Measurements from ENCODE around the gene COA8. TPM values are rescaled to one million over a fixed set of nuclear protein-coding genes. Genes with fewer than 3 reads are reported as not detected.
A peak's percentile ranks its signal among the peaks of the same experiment; 100 is the strongest.

The COA8 gene
- polyA plus RNA-seq, 3 donors, result 13.2 to 58.1 (median 52.3) TPM

DNA sequence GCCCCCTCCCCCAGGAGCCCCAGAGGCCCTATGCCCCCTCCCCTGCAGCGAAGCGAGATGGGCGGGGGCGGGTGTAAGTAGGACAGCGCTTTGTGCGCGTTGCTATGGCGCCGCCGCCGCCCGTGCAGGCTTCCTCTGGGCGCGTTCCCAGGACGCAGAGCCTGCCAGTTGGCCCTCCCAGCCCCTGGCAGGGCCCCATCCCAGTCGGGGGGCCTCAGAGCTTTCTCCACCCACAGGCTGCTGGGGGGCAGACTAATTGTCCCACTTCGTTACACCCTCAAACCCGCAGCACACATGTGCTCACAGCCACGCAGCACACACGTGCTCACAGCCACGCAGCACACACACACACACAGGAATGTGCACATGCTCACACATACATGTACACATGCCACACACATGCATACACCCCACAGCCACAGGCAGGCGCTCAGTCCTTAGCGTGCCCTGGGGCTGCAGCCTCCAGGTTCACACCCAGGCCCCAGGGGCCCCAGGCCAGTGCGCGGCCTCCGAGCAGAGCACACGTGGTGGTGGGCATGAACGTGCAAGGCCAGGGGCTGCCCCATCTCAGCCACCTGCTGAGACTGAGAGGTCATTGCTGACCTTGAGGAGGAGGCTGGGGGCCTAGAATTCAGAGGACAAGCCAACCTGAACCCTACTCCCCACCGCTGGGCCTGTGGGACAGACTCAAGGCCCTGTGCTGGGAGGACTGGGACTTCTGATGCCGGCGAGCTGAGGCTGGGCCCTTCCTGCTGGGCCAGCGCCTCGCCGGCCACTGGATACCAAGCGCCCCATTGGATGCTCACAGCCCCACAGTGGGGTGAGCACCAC is 18.2 kb upstream of the COA8 start:
- no peak for DNase-seq
- 80% methylated on average over 33 of the region's 35 CpGs for WGBS (ENCODE audit: insufficient coverage)
- no peak overlapping the region for H3K4me3 Mint-ChIP-seq
- Histone ChIP-seq H3K4me2 (replicated peaks; ENCODE audit: extremely low read depth, low read length, poor library complexity, severe bottlenecking) (no peak overlapping the region), H3K36me3 (replicated peaks in 1 of 2; ENCODE audit: control insufficient read depth in 1 of 2, insufficient read depth in 2 of 2, low read length in 2 of 2) (no peaks in the 10 kb centered on the region), H3K9ac (ENCODE audit: insufficient read depth, low read length, poor library complexity, severe bottlenecking) (no peak overlapping the region), H3K9me3 (replicated peaks in 1 of 2; ENCODE audit: control insufficient read depth in 1 of 2, insufficient read depth in 1 of 2, low read length in 2 of 2) (no peaks in the 10 kb centered on the region), H3K27ac (ENCODE audit: low read depth in 1 of 2, low read length in 2 of 2) (no peak overlapping the region), H3K79me2 (ENCODE audit: insufficient read depth, low read length) (no peaks in the 10 kb centered on the region), H2AFZ (ENCODE audit: insufficient read depth, low read depth, low read length, poor library complexity, severe bottlenecking) (no peak overlapping the region), H4K20me1 (ENCODE audit: insufficient read depth, low read length) (peaks cover 20% of the 10 kb centered on the region), H3K27me3 (ENCODE audit: control insufficient read depth in 2 of 2, insufficient read depth in 2 of 2, low read length in 2 of 2) (no peaks in the 10 kb centered on the region), H3K4me3 (replicated peaks in 1 of 3; ENCODE audit: low read depth in 2 of 3, low read length in 3 of 3) (no peak overlapping the region), H3K4me1 (ENCODE audit: control insufficient read depth in 1 of 2, insufficient read depth in 2 of 2, low read length in 2 of 2) (no peaks in the 10 kb centered on the region)
- H3K27me3 Mint-ChIP-seq (ENCODE audit: low read depth in 3 of 3), result peaks cover 2 to 25% (median 3%) of the 10 kb centered on the region in 3 donors
- H3K27ac Mint-ChIP-seq, result no peak overlapping the region
- intact Hi-C loops (cut with micrococcal nuclease), result loop anchor here in 1 of 2 donors (5.0 kb wide), 1 partner anchor 42 kb away; no protein-coding TSS in a partner anchor
- H3K36me3 Mint-ChIP-seq, result no peaks in the 10 kb centered on the region
- no peak for TF ChIP-seq CTCF (IDR thresholded peaks at IDR 0.05)
- H3K9me3 Mint-ChIP-seq, result no peaks in the 10 kb centered on the region
- no peaks in the 10 kb centered on the region for H3K4me1 Mint-ChIP-seq

GRCh38 chr14:103545219-103545914 is 17.4 kb upstream of the COA8 start:
- no peaks in the 10 kb centered on the region for H3K36me3 Mint-ChIP-seq
- H3K27me3 Mint-ChIP-seq (ENCODE audit: low read depth in 3 of 3), result peaks cover 2 to 17% (median 3%) of the 10 kb centered on the region in 3 donors
- intact Hi-C loops (cut with micrococcal nuclease), result loop anchor here in 1 of 2 donors (5.0 kb wide), 1 partner anchor 43 kb away; no protein-coding TSS in a partner anchor
- Histone ChIP-seq H4K20me1 (ENCODE audit: insufficient read depth, low read length) (peaks cover 27% of the 10 kb centered on the region), H2AFZ (ENCODE audit: insufficient read depth, low read depth, low read length, poor library complexity, severe bottlenecking) (no peak overlapping the region), H3K9ac (ENCODE audit: insufficient read depth, low read length, poor library complexity, severe bottlenecking) (no peak overlapping the region), H3K27me3 (ENCODE audit: control insufficient read depth in 2 of 2, insufficient read depth in 2 of 2, low read length in 2 of 2) (no peaks in the 10 kb centered on the region), H3K4me3 (replicated peaks in 1 of 3; ENCODE audit: low read depth in 2 of 3, low read length in 3 of 3) (no peak overlapping the region), H3K79me2 (ENCODE audit: insufficient read depth, low read length) (no peaks in the 10 kb centered on the region), H3K36me3 (replicated peaks in 1 of 2; ENCODE audit: control insufficient read depth in 1 of 2, insufficient read depth in 2 of 2, low read length in 2 of 2) (no peaks in the 10 kb centered on the region), H3K4me1 (ENCODE audit: control insufficient read depth in 1 of 2, insufficient read depth in 2 of 2, low read length in 2 of 2) (no peaks in the 10 kb centered on the region), H3K9me3 (replicated peaks in 1 of 2; ENCODE audit: control insufficient read depth in 1 of 2, insufficient read depth in 1 of 2, low read length in 2 of 2) (no peaks in the 10 kb centered on the region), H3K4me2 (replicated peaks; ENCODE audit: extremely low read depth, low read length, poor library complexity, severe bottlenecking) (no peak overlapping the region), H3K27ac (ENCODE audit: low read depth in 1 of 2, low read length in 2 of 2) (no peak overlapping the region)
- H3K4me3 Mint-ChIP-seq, result no peak overlapping the region
- TF ChIP-seq CTCF (IDR thresholded peaks at IDR 0.05), result no peak
- DNase-seq, result no peak
- H3K27ac Mint-ChIP-seq, result peak overlapping the region in 2 of 7 donors; percentile 35 to 45
- H3K4me1 Mint-ChIP-seq, result no peaks in the 10 kb centered on the region
- 98% methylated on average over 25 of the region's 29 CpGs for WGBS (ENCODE audit: insufficient coverage)
- H3K9me3 Mint-ChIP-seq, result no peaks in the 10 kb centered on the region
